H1 (cell line): ENCODE measurements around the gene ZNF625. TPM values are rescaled to one million over a fixed set of nuclear protein-coding genes. Genes with fewer than 3 reads are reported as not detected.

Source experiments
- CTCF ChIA-PET: fragments of 300-600 bp; sonication (Branson Sonifier 250); formaldehyde crosslinking; loops from one replicate; lab custom pipeline; 2021; ENCODE audit not compliant: partially characterized antibody; lab: Charles Lee
- POLR2A ChIA-PET: fragments of 300-600 bp; sonication (Branson Sonifier 250); formaldehyde crosslinking; loops from one replicate; lab custom pipeline; 2021; ENCODE audit warnings: inconsistent platforms; ENCODE audit not compliant: partially characterized antibody; lab: Charles Lee
- DNase-seq, 2 experiments: peaks; one replicate each; pipeline versions ENCODE4 v3.0.0 to v3.0.0-alpha.2; 2010 to 2022; ENCODE audit warnings: low spot score in 2 of 2, low read depth in 1 of 2, mixed read lengths in 1 of 2
- FAIRE-seq: peaks from 2 replicates; lab custom pipeline; 2011; peaks lifted over from hg19 to GRCh38; lab: Jason Lieb, UNC
- H2AFZ ChIP-seq: 2 replicates; pipeline ENCODE4 v1.8.1; 2012; ENCODE audit warnings: low read length, inconsistent platforms
- H2AK5ac ChIP-seq: 2 replicates; pipeline ENCODE4 v1.6.1; 2013; ENCODE audit warnings: low read depth, low read length
- H2BK120ac ChIP-seq: replicated peaks from 2 replicates; pipeline ENCODE3; 2013; ENCODE audit warnings: low read depth, low read length, inconsistent platforms
- H2BK12ac ChIP-seq: 2 replicates; pipeline ENCODE4 v1.6.1; 2013; ENCODE audit warnings: low read depth, low read length
- H2BK15ac ChIP-seq: 2 replicates; pipeline ENCODE4 v1.6.1; 2013; ENCODE audit warnings: low read length
- H2BK20ac ChIP-seq: 2 replicates; pipeline ENCODE4 v1.6.1; 2013; ENCODE audit warnings: low read length
- H2BK5ac ChIP-seq: 2 replicates; pipeline ENCODE4 v1.6.1; 2013; ENCODE audit warnings: low read depth, low read length
- H3K14ac ChIP-seq: 2 replicates; pipeline ENCODE4 v1.6.1; 2013; ENCODE audit warnings: inconsistent platforms; ENCODE audit not compliant: insufficient read length
- H3K18ac ChIP-seq: 2 replicates; pipeline ENCODE4 v1.6.1; 2013; ENCODE audit warnings: low read length; ENCODE audit errors: extremely low read depth
- H3K23ac ChIP-seq: 2 replicates; pipeline ENCODE4 v1.6.1; 2013; ENCODE audit warnings: inconsistent platforms; ENCODE audit not compliant: insufficient read length
- H3K23me2 ChIP-seq: 2 replicates; pipeline ENCODE4 v1.6.1; 2013; ENCODE audit warnings: low read depth, low read length
- H3K27ac ChIP-seq: 2 replicates; pipeline ENCODE4 v1.6.1; 2011; ENCODE audit warnings: low read depth, low read length, inconsistent platforms
- H3K27me3 ChIP-seq, 4 experiments: replicated peaks in 1 of 4; 1 replicate in 1 of 4; 2 replicates in 3 of 4; pipeline versions ENCODE4 v1.6.1 to v1.8.1; 2011 to 2013; ENCODE audit warnings: low read length in 3 of 4, mild to moderate bottlenecking in 3 of 4, inconsistent platforms in 2 of 4, mixed read lengths in 2 of 4, moderate library complexity in 1 of 4; ENCODE audit not compliant: control insufficient read depth in 3 of 4, insufficient read depth in 3 of 4; ENCODE audit errors: extremely low read depth in 1 of 4
- H3K36me3 ChIP-seq, 4 experiments: 2 replicates each; pipeline versions ENCODE4 v1.6.1 to v1.8.1; 2011 to 2013; ENCODE audit warnings: mild to moderate bottlenecking in 4 of 4, low read length in 3 of 4, moderate library complexity in 2 of 4, control low read depth in 1 of 4, inconsistent platforms in 1 of 4; ENCODE audit not compliant: insufficient read depth in 4 of 4, control insufficient read depth in 2 of 4
- H3K4ac ChIP-seq: replicated peaks from 2 replicates; pipeline ENCODE3; 2013; ENCODE audit warnings: low read length, low read depth, mixed read lengths, inconsistent platforms; ENCODE audit not compliant: insufficient read length
- H3K4me1 ChIP-seq, 4 experiments: replicated peaks in 1 of 4; 1 replicate in 1 of 4; 2 replicates in 3 of 4; pipeline versions ENCODE4 v1.6.1 to v1.8.1; 2011 to 2013; ENCODE audit warnings: low read length in 3 of 4, inconsistent platforms in 2 of 4, mixed read lengths in 1 of 4; ENCODE audit not compliant: insufficient read depth in 4 of 4, control insufficient read depth in 3 of 4
- H3K4me2 ChIP-seq, 2 experiments: 2 replicates each; pipeline versions ENCODE4 v1.6.1 to v1.8.1; 2011 to 2013; ENCODE audit warnings: low read depth in 2 of 2, low read length in 2 of 2, control low read depth in 1 of 2, inconsistent platforms in 1 of 2, mild to moderate bottlenecking in 1 of 2; ENCODE audit not compliant: insufficient read depth in 1 of 2
- H3K4me3 ChIP-seq, 4 experiments: fragments of 200-600, 300-600 bp in 1 of 4; sonication (generic), shearing (Covaris generic), sonication (Bioruptor Twin) in 1 of 4; 2 replicates each; pipeline versions ENCODE4 v1.5.1 to v1.8.1; 2011 to 2016; ENCODE audit warnings: low read length in 4 of 4, low read depth in 3 of 4, control low read depth in 2 of 4, inconsistent platforms in 2 of 4, mild to moderate bottlenecking in 2 of 4, mixed read lengths in 1 of 4, moderate library complexity in 1 of 4; ENCODE audit not compliant: insufficient read depth in 2 of 4; ENCODE audit errors: extremely low read depth in 1 of 4
- H3K56ac ChIP-seq: replicated peaks from 2 replicates; pipeline ENCODE3; 2013; ENCODE audit warnings: low read depth, mild to moderate bottlenecking, mixed read lengths, low read length, inconsistent platforms; ENCODE audit not compliant: insufficient read length
- H3K79me1 ChIP-seq: 2 replicates; pipeline ENCODE4 v1.6.1; 2013; ENCODE audit warnings: low read depth, low read length, control low read depth
- H3K79me2 ChIP-seq, 2 experiments: 2 replicates each; pipeline versions ENCODE4 v1.6.1 to v1.8.1; 2012 to 2013; ENCODE audit warnings: low read length in 2 of 2, mild to moderate bottlenecking in 2 of 2, inconsistent platforms in 1 of 2; ENCODE audit not compliant: insufficient read depth in 2 of 2, control insufficient read depth in 1 of 2
- H3K9ac ChIP-seq, 4 experiments: replicated peaks in 1 of 4; 1 replicate in 1 of 4; 2 replicates in 3 of 4; pipeline versions ENCODE4 v1.6.1 to v1.8.1; 2011 to 2013; ENCODE audit warnings: low read depth in 3 of 4, low read length in 3 of 4, control low read depth in 2 of 4, mild to moderate bottlenecking in 2 of 4, moderate library complexity in 2 of 4, inconsistent platforms in 1 of 4; ENCODE audit errors: extremely low read depth in 1 of 4
- H3K9me3 ChIP-seq, 2 experiments: 2 replicates each; pipeline versions ENCODE4 v1.6.1 to v1.8.1; 2012 to 2013; ENCODE audit warnings: mild to moderate bottlenecking in 2 of 2, moderate library complexity in 2 of 2, control low read depth in 1 of 2, inconsistent platforms in 1 of 2, low read depth in 1 of 2, low read length in 1 of 2, mixed read lengths in 1 of 2; ENCODE audit not compliant: insufficient read depth in 2 of 2
- H4K20me1 ChIP-seq, 2 experiments: replicated peaks in 1 of 2; 2 replicates each; pipeline versions ENCODE3 to v1.8.1; 2011 to 2013; ENCODE audit warnings: inconsistent platforms in 2 of 2, low read length in 2 of 2, mild to moderate bottlenecking in 1 of 2; ENCODE audit not compliant: insufficient read depth in 2 of 2, control insufficient read depth in 1 of 2
- H4K5ac ChIP-seq: 2 replicates; pipeline ENCODE4 v1.6.1; 2013; ENCODE audit warnings: low read length, low read depth, mixed read lengths, inconsistent platforms; ENCODE audit not compliant: insufficient read length
- H4K8ac ChIP-seq: 2 replicates; pipeline ENCODE4 v1.8.0; 2013; ENCODE audit warnings: mild to moderate bottlenecking, moderate library complexity, low read length, inconsistent platforms; ENCODE audit not compliant: insufficient read depth; ENCODE audit errors: extremely low read depth
- H4K91ac ChIP-seq: replicated peaks from 2 replicates; pipeline ENCODE3; 2013; ENCODE audit warnings: low read length, mixed read lengths, inconsistent platforms; ENCODE audit not compliant: insufficient read length
- WGBS, 2 experiments: shearing (Covaris generic) in 1 of 2; methylation state at CpG; one replicate each; pipeline versions ENCODE4 v1.1.6 to v1.1.7; 2013 to 2015; ENCODE audit warnings: low lambda C conversion rate in 2 of 2, mixed read lengths in 2 of 2, inconsistent platforms in 1 of 2, low coverage in 1 of 2, missing lambda C conversion rate in 1 of 2; ENCODE audit not compliant: insufficient replicate concordance in 2 of 2, insufficient coverage in 1 of 2, insufficient read length in 1 of 2; ENCODE audit errors: extremely low coverage in 1 of 2, missing lambda C conversion rate in 1 of 2; 5-methylcytosine and 5-hydroxymethylcytosine counted together
- polyA plus RNA-seq, 7 experiments: library from polyadenylated mRNA; depleted of rRNA in 3 of 7; stranded (reverse) in 5 of 7; unstranded in 2 of 7; fragments of >200 nt in 5 of 7; fragments of 200-250 nt in 2 of 7; gene quantifications; 1 replicate in 5 of 7; 2 replicates in 1 of 7; 4 replicates in 1 of 7; pipeline versions ENCODE4 v1.2.1 to v1.2.3, GENCODE V29; 2011 to 2013; ENCODE audit warnings: missing spikeins in 2 of 7, mixed read lengths in 2 of 7
- total RNA-seq: library from RNA; stranded (reverse); fragmentation: NEBNext Ultra II Directional; extraction: Animal tissue kit (Norgen Biotek cat#: 25700); gene quantifications from 2 replicates; pipeline ENCODE4 v1.2.1, GENCODE V29; 2021

ZNF625 gene
- total and polyA plus RNA-seq, 2 of the 8 experiments (the other 6 are each of a cell fraction or from before 2014, with no cell fraction given), result 2.5 to 26.8 TPM

DNA sequence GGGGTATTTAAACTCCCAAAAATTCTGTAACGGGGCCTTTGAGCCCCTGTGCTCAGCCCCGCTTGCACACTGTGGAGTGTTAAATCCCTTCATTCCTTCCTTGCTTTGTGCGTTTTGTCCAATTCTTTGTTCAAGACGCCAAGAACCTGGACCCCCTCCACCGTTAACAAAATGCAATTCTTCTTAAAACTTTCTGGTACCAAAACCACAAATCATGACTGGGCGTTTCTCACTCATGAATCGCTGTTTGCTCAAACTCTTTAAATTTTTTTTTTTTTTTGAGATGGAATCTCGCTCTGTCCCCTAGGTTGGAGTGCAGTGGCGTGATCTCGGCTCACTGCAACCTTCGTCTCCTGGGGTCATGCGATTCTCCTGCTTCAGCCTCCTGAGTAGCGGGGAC lies 17.3 kb downstream of the ZNF625 start:
- Histone ChIP-seq H2BK20ac (no peak overlapping the region), H3K18ac (no peak overlapping the region), H4K8ac (peak overlapping the region; percentile 100; the same call in 1 of the 2 replicates), H2AFZ (no peak overlapping the region), H3K4me2 (peak overlapping the region; percentile 65 to 66), H4K5ac (no peak overlapping the region), H3K27me3 (no peaks in the 10 kb centered on the region), H3K56ac (no peak overlapping the region), H3K23ac (no peak overlapping the region), H3K36me3 (peaks cover 2 to 38% (median 23%) of the 10 kb centered on the region in 4 experiments; a peak in 7 of 8 replicates), H3K9ac (peak overlapping the region in 3 of 4 experiments; percentile 9 to 91 (median 88); a peak in 6 of 7 replicates), H3K79me1 (peaks cover 2% of the 10 kb centered on the region; the same call in 1 of the 2 replicates), H2AK5ac (0 out of 2 replicates have a peak overlapping the region, but pooled peaks have one; percentile 53), H2BK120ac (no peak overlapping the region), H3K4ac (no peak overlapping the region), H3K14ac (no peak overlapping the region), H3K4me3 (peak overlapping the region; percentile 68 to 94 (median 90)), H3K4me1 (peaks cover 2 to 10% (median 6%) of the 10 kb centered on the region in 4 experiments; a peak in 6 of 7 replicates), H3K79me2 (peaks cover 0 to 27% of the 10 kb centered on the region in 2 experiments; a peak in 2 of 4 replicates), H3K23me2 (peaks cover 3% of the 10 kb centered on the region; the same call in 1 of the 2 replicates), H2BK12ac (no peak overlapping the region; the same call in 1 of the 2 replicates), H2BK5ac (peak overlapping the region; percentile 91; the same call in 1 of the 2 replicates), H4K91ac (no peak overlapping the region), H4K20me1 (peaks cover 0 to 4% of the 10 kb centered on the region in 2 experiments), H3K9me3 (peaks cover 9% of the 10 kb centered on the region in 2 experiments), H2BK15ac (no peak overlapping the region), H3K27ac (peak overlapping the region; percentile 95; the same call in 1 of the 2 replicates)
- FAIRE-seq, result no peak
- DNase-seq, result no peak
- 29% methylated on average over 11 of the region's 13 CpGs; no CpG with 5 or more reads in 1 of the 2 experiments for WGBS, 2 experiments
- POLR2A ChIA-PET, result interaction anchor here (0.6 to 3.5 kb wide), 17 partner anchors 13 to 260 kb away, joined by 3 to 30 read pairs (median 12); partner anchors contain the start of genes ZNF136, ZNF625, ZNF844 and ZNF878
- CTCF ChIA-PET, result interaction anchor here (0.9 to 3.1 kb wide), 10 partner anchors 17 to 261 kb away, joined by 3 to 40 read pairs (median 8); partner anchors contain the start of gene ZNF625
